ENCODE results near the gene KRT14. TPM values are rescaled to one million over a fixed set of nuclear protein-coding genes. Genes with fewer than 3 reads are reported as not detected.

Gene KRT14
- total RNA-seq, 1 experiment from 2014 or later: not detected

DNA sequence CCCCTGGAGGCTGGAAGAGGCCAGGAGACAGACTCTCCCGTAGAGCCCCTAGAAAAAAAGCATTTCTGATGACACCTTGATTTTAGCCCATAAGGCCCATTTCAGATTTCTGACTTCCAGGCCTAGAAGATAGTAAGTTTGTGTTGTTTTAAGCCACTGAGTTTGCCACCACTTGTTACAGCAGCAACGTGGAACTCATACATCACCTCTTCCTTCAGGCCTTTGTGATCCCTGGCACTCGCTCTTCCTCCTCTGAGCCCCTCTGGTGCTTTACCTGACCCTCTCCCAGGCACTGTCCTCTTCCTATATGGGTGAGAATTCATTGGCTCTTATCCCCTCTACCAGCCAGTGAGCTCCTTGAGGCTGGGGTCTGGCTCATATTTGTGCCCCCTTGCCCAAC, 39.9 kb downstream of the KRT14 start:
- ChIA-PET CTCF (no interaction called here), POLR2A (no interaction called here)
- H3K4me3 ChIP-seq (ENCODE audit: low read depth in 2 of 2, low read length in 2 of 2): no peak overlapping the region
- no peaks in the 10 kb centered on the region for H3K27me3 ChIP-seq (ENCODE audit: control insufficient read depth, insufficient read depth, low read length)
- H3K4me1 ChIP-seq (ENCODE audit: control insufficient read depth, insufficient read depth, low read length): peaks cover 42% of the 10 kb centered on the region
- H3K36me3 ChIP-seq (ENCODE audit: control insufficient read depth, insufficient read depth, low read length): no peaks in the 10 kb centered on the region
- H3K27ac ChIP-seq (ENCODE audit: low read length): peak overlapping the region; percentile 91
- no peak for DNase-seq (ENCODE audit: low read depth, low spot score)
- H3K9me3 ChIP-seq (ENCODE audit: control insufficient read depth, insufficient read depth, low read depth, low read length): peaks cover 4% of the 10 kb centered on the region; the same call in 1 of the 2 replicates
- TF ChIP-seq TCF7L2 (IDR thresholded peaks at IDR 0.05; ENCODE audit: low read depth, low read length) (no peak), SIN3A (IDR thresholded peaks at IDR 0.05; ENCODE audit: borderline replicate concordance, insufficient read depth, low read depth, low read length) (no peak)
- intact Hi-C loops (cut with micrococcal nuclease; ENCODE audit: unreplicated experiment) (loop anchor here (5.0 kb wide), 2 partner anchors 640 to 690 kb away; no protein-coding TSS in a partner anchor), in situ Hi-C loops (cut with HindIII; ENCODE audit: low pct_unique_long_range_greater_than_20kb, low sequenced_read_pairs) (loop anchor here (25.0 kb wide), 1 partner anchor 90 kb away; no protein-coding TSS in a partner anchor)
- BruUV-seq (replicated peaks): no TSS peak
- no peak for ATAC-seq

DNA sequence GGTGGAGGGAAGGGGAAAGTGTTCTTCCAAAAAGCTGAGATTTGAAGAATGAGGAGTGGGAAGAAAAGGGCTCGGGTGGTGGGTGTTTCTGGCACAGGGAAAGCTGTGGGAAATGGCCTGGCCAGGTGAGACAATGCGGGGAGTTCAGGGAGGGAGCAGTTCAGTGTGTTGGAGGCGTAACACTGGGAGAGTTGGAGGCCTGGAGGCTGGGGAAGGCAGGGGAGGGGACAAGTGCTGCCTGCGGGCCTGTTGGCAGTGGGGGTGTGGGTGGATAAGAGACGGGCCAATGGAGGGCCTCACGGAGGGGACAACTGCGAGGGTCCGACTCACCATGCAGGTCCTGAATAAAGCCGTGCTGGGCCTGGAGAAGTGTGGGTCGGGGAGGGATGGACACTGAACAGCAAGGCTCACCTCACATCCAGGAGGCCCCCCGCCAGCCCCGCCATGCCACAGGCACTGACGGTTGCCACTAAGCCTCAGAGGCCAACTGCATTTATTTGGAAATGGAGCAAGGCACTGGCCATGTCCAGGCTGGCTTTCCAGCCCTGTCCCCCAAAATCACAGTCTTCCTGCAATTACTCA, 40.8 kb downstream of the KRT14 start:
- peaks cover 50% of the 10 kb centered on the region for H3K4me1 ChIP-seq (ENCODE audit: control insufficient read depth, insufficient read depth, low read length)
- H3K36me3 ChIP-seq (ENCODE audit: control insufficient read depth, insufficient read depth, low read length): no peaks in the 10 kb centered on the region
- ChIA-PET CTCF (no interaction called here), POLR2A (no interaction called here)
- ATAC-seq (no peak), DNase-seq (ENCODE audit: low read depth, low spot score) (no peak)
- intact Hi-C loops (cut with micrococcal nuclease; ENCODE audit: unreplicated experiment): loop anchor here (5.0 kb wide), 2 partner anchors 639 to 689 kb away; no protein-coding TSS in a partner anchor
- no peak overlapping the region for H3K4me3 ChIP-seq (ENCODE audit: low read depth in 2 of 2, low read length in 2 of 2)
- in situ Hi-C loops (cut with HindIII; ENCODE audit: low pct_unique_long_range_greater_than_20kb, low sequenced_read_pairs): loop anchor here (25.0 kb wide), 1 partner anchor 91 kb away; no protein-coding TSS in a partner anchor
- BruUV-seq (replicated peaks): no TSS peak
- TF ChIP-seq, protein P1, sequence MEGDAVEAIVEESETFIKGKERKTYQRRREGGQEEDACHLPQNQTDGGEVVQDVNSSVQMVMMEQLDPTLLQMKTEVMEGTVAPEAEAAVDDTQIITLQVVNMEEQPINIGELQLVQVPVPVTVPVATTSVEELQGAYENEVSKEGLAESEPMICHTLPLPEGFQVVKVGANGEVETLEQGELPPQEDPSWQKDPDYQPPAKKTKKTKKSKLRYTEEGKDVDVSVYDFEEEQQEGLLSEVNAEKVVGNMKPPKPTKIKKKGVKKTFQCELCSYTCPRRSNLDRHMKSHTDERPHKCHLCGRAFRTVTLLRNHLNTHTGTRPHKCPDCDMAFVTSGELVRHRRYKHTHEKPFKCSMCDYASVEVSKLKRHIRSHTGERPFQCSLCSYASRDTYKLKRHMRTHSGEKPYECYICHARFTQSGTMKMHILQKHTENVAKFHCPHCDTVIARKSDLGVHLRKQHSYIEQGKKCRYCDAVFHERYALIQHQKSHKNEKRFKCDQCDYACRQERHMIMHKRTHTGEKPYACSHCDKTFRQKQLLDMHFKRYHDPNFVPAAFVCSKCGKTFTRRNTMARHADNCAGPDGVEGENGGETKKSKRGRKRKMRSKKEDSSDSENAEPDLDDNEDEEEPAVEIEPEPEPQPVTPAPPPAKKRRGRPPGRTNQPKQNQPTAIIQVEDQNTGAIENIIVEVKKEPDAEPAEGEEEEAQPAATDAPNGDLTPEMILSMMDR (IDR thresholded peaks at IDR 0.05): no peak
- TF ChIP-seq POLR2AphosphoS5 (IDR thresholded peaks at IDR 0.05; ENCODE audit: low read depth, low read length) (no peak), SIN3A (IDR thresholded peaks at IDR 0.05; ENCODE audit: borderline replicate concordance, insufficient read depth, low read depth, low read length) (no peak), TCF7L2 (IDR thresholded peaks at IDR 0.05; ENCODE audit: low read depth, low read length) (no peak)
- TF ChIP-seq, protein P2, sequence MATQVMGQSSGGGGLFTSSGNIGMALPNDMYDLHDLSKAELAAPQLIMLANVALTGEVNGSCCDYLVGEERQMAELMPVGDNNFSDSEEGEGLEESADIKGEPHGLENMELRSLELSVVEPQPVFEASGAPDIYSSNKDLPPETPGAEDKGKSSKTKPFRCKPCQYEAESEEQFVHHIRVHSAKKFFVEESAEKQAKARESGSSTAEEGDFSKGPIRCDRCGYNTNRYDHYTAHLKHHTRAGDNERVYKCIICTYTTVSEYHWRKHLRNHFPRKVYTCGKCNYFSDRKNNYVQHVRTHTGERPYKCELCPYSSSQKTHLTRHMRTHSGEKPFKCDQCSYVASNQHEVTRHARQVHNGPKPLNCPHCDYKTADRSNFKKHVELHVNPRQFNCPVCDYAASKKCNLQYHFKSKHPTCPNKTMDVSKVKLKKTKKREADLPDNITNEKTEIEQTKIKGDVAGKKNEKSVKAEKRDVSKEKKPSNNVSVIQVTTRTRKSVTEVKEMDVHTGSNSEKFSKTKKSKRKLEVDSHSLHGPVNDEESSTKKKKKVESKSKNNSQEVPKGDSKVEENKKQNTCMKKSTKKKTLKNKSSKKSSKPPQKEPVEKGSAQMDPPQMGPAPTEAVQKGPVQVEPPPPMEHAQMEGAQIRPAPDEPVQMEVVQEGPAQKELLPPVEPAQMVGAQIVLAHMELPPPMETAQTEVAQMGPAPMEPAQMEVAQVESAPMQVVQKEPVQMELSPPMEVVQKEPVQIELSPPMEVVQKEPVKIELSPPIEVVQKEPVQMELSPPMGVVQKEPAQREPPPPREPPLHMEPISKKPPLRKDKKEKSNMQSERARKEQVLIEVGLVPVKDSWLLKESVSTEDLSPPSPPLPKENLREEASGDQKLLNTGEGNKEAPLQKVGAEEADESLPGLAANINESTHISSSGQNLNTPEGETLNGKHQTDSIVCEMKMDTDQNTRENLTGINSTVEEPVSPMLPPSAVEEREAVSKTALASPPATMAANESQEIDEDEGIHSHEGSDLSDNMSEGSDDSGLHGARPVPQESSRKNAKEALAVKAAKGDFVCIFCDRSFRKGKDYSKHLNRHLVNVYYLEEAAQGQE (IDR thresholded peaks at IDR 0.05; ENCODE audit: insufficient read depth in 1 of 2, low read depth in 2 of 2, low read length in 1 of 2): no peak
- H3K9me3 ChIP-seq (ENCODE audit: control insufficient read depth, insufficient read depth, low read depth, low read length): peaks cover 4% of the 10 kb centered on the region; the same call in 1 of the 2 replicates
- peak overlapping the region; percentile 91 for H3K27ac ChIP-seq (ENCODE audit: low read length)
- no peaks in the 10 kb centered on the region for H3K27me3 ChIP-seq (ENCODE audit: control insufficient read depth, insufficient read depth, low read length)

- DNase-seq (ENCODE audit: low read depth, low spot score) (no peak), ATAC-seq (no peak)
- Histone ChIP-seq H3K36me3 (ENCODE audit: control insufficient read depth, insufficient read depth, low read length) (no peaks in the 10 kb centered on the region), H3K4me3 (ENCODE audit: low read depth in 2 of 2, low read length in 2 of 2) (no peak overlapping the region), H3K27me3 (ENCODE audit: control insufficient read depth, insufficient read depth, low read length) (no peaks in the 10 kb centered on the region), H3K4me1 (ENCODE audit: control insufficient read depth, insufficient read depth, low read length) (peaks cover 56% of the 10 kb centered on the region), H3K9me3 (ENCODE audit: control insufficient read depth, insufficient read depth, low read depth, low read length) (peaks cover 4% of the 10 kb centered on the region; the same call in 1 of the 2 replicates), H3K27ac (ENCODE audit: low read length) (peak overlapping the region; percentile 67)
- CTCF ChIA-PET: interaction anchor here (0.6 to 1.0 kb wide), 2 partner anchors 104 to 118 kb away, joined by 4 to 13 read pairs; no protein-coding TSS in a partner anchor
- in situ Hi-C loops (cut with HindIII; ENCODE audit: low pct_unique_long_range_greater_than_20kb, low sequenced_read_pairs): loop anchor here (25.0 kb wide), 1 partner anchor 92 kb away; no protein-coding TSS in a partner anchor
- BruUV-seq (replicated peaks): no TSS peak
- POLR2A ChIA-PET: interaction anchor here (1.3 kb wide), 1 partner anchor 26 kb away, joined by 3 read pairs; the partner anchor contains the start of gene KRT15
- intact Hi-C loops (cut with micrococcal nuclease; ENCODE audit: unreplicated experiment): loop anchor here (5.0 kb wide), 2 partner anchors 638 to 688 kb away; no protein-coding TSS in a partner anchor
- TF ChIP-seq, protein P2 (IDR thresholded peaks at IDR 0.05; ENCODE audit: insufficient read depth in 1 of 2, low read depth in 2 of 2, low read length in 1 of 2): no peak
- TF ChIP-seq, protein P1 (IDR thresholded peaks at IDR 0.05): no peak
- TF ChIP-seq TCF7L2 (IDR thresholded peaks at IDR 0.05; ENCODE audit: low read depth, low read length) (no peak), POLR2AphosphoS5 (IDR thresholded peaks at IDR 0.05; ENCODE audit: low read depth, low read length) (no peak), SIN3A (IDR thresholded peaks at IDR 0.05; ENCODE audit: borderline replicate concordance, insufficient read depth, low read depth, low read length) (no peak)
Observed at GRCh38 chr17:41544935-41545334, 41.8 kb downstream of the KRT14 start.

Measured in Panc1 (cell line).